ENCODE measurements around the gene CCDC32. TPM values are rescaled to one million over a fixed set of nuclear protein-coding genes. Genes with fewer than 3 reads are reported as not detected.

The CCDC32 gene
- polyA plus RNA-seq, 2 of the 4 experiments (the other 2 are of a cell fraction): 9.7 to 27.0 TPM

- ChIA-PET POLR2A (no interaction called here), CTCF (no interaction called here)
- TF ChIP-seq RNF2 (IDR thresholded peaks at IDR 0.05; ENCODE audit: borderline replicate concordance, low read depth) (no peak), CBX2 (IDR thresholded peaks at IDR 0.05; ENCODE audit: borderline replicate concordance, low read depth) (no peak), HEYL (CRISPR knock-in tag; IDR thresholded peaks at IDR 0.05) (no peak), MAZ (IDR thresholded peaks at IDR 0.05; ENCODE audit: borderline replicate concordance, low read depth, low read length) (no peak), HOXB5 (CRISPR knock-in tag; IDR thresholded peaks at IDR 0.05) (no peak), RAD21 (conservative IDR thresholded peaks at IDR 0.05 in 1 of 2, IDR thresholded peaks at IDR 0.05 in 1 of 2) (no peak), EHF (CRISPR knock-in tag; IDR thresholded peaks at IDR 0.05) (no peak), PBX3 (IDR thresholded peaks at IDR 0.05) (no peak), JUN (IDR thresholded peaks at IDR 0.05) (no peak), RCOR1 (IDR thresholded peaks at IDR 0.05; ENCODE audit: low read depth, low read length) (no peak)
- TF ChIP-seq, protein P1, sequence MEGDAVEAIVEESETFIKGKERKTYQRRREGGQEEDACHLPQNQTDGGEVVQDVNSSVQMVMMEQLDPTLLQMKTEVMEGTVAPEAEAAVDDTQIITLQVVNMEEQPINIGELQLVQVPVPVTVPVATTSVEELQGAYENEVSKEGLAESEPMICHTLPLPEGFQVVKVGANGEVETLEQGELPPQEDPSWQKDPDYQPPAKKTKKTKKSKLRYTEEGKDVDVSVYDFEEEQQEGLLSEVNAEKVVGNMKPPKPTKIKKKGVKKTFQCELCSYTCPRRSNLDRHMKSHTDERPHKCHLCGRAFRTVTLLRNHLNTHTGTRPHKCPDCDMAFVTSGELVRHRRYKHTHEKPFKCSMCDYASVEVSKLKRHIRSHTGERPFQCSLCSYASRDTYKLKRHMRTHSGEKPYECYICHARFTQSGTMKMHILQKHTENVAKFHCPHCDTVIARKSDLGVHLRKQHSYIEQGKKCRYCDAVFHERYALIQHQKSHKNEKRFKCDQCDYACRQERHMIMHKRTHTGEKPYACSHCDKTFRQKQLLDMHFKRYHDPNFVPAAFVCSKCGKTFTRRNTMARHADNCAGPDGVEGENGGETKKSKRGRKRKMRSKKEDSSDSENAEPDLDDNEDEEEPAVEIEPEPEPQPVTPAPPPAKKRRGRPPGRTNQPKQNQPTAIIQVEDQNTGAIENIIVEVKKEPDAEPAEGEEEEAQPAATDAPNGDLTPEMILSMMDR (IDR thresholded peaks at IDR 0.05): no peak
- no peak overlapping the region for H3K4me3 ChIP-seq
- H3K4me1 ChIP-seq: no peaks in the 10 kb centered on the region
- WGBS (ENCODE audit: missing lambda C conversion rate): 85% methylated on average over 6 of the region's 6 CpGs
- no peaks in the 10 kb centered on the region for H3K9me3 ChIP-seq
- DNase-seq (ENCODE audit: low read depth in 1 of 2, low spot score in 1 of 2): no peak
- H3K27ac ChIP-seq: no peak overlapping the region
- FAIRE-seq: no peak
- no peak overlapping the region for H3K4me2 ChIP-seq
- ATAC-seq: no peak
These were observed 5.7 kb downstream of the CCDC32 start for GRCh38 chr15:40558952-40559742.

DNA sequence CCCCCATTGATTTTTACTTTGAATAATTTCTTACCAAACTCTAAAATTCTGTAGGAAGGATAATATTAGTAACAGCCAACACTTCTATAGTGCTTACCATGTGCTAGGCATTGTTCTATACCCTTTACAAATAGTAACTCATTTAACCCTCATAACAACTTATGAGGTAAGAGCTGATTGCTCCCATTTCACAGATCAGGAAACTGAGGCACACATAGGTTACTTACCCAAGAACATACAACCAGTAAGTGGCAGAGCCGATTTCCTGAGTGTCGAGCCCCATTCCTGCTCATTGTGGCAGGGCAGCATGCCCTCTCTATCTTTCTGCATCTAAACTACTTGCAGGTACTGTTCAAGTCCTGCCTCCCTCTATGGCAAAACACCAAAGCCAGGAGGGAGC, 9.0 kb downstream of the CCDC32 start:
- no peak for DNase-seq (ENCODE audit: low read depth in 1 of 2, low spot score in 1 of 2)
- 86% methylated on average over 2 of the region's 2 CpGs for WGBS (ENCODE audit: missing lambda C conversion rate)
- Histone ChIP-seq H3K4me2 (no peak overlapping the region), H3K4me3 (no peak overlapping the region), H3K27ac (no peak overlapping the region), H3K9me3 (no peaks in the 10 kb centered on the region), H3K4me1 (no peaks in the 10 kb centered on the region)
- no peak for FAIRE-seq
- CTCF ChIA-PET: no interaction called here
- ATAC-seq: no peak
- POLR2A ChIA-PET: no interaction called here
- TF ChIP-seq PHF8 (IDR thresholded peaks at IDR 0.05; ENCODE audit: borderline replicate concordance, low read depth): no peak

- TF ChIP-seq RFX5 (IDR thresholded peaks at IDR 0.05) (no peak), KDM5A (IDR thresholded peaks at IDR 0.05) (no peak), MAZ (IDR thresholded peaks at IDR 0.05; ENCODE audit: borderline replicate concordance, low read depth, low read length) (no peak), SREBF2 (IDR thresholded peaks at IDR 0.05) (no peak), GATA3 (IDR thresholded peaks at IDR 0.05; ENCODE audit: borderline replicate concordance) (no peak), POLR2A (IDR thresholded peaks at IDR 0.05; ENCODE audit: low read length) (no peak), FOXS1 (CRISPR knock-in tag; IDR thresholded peaks at IDR 0.05) (no peak)
- TF ChIP-seq, protein P1 (IDR thresholded peaks at IDR 0.05): no peak
- ATAC-seq (no peak), FAIRE-seq (no peak), DNase-seq (ENCODE audit: low read depth in 1 of 2, low spot score in 1 of 2) (no peak)
- no peaks in the 10 kb centered on the region for H3K4me1 ChIP-seq
- no peak overlapping the region for H3K4me3 ChIP-seq
- no peaks in the 10 kb centered on the region for H3K9me3 ChIP-seq
- no peak overlapping the region for H3K4me2 ChIP-seq
- 65% methylated on average over 4 of the region's 4 CpGs for WGBS (ENCODE audit: missing lambda C conversion rate)
- ChIA-PET CTCF (interaction anchor here (0.9 kb wide), 1 partner anchor 16 kb away, joined by 3 read pairs; no protein-coding TSS in a partner anchor), POLR2A (no interaction called here)
- H3K27ac ChIP-seq: no peak overlapping the region
These were observed 10.7 kb downstream of the CCDC32 start for GRCh38 chr15:40554161-40554525.

Measured in A549 (cell line).